HG03045 (cell line): ENCODE data around the gene DPT.

Experiments used
- ATAC-seq: cut with Tn5 transposase; IDR thresholded peaks from one replicate; pipeline ENCODE4 v1.9.1; 2021; ENCODE audit warnings: mild to moderate bottlenecking, moderate library complexity; ENCODE audit not compliant: unreplicated experiment

Gene DPT

GRCh38 chr1:168672278-168672677 is 56.7 kb downstream of the DPT start:
- ATAC-seq, result no peak

GRCh38 chr1:168671782-168672181 is 57.2 kb downstream of the DPT start:
- ATAC-seq, result no peak

- no peak for ATAC-seq
Observed at GRCh38 chr1:168665975-168666374, 63.0 kb downstream of the DPT start.

- ATAC-seq, result no peak
Observed at GRCh38 chr1:168664069-168664834, 64.8 kb downstream of the DPT start.

- no peak for ATAC-seq
Observed at GRCh38 chr1:168656485-168656884, 72.5 kb downstream of the DPT start.

GRCh38 chr1:168654198-168654915 is 74.6 kb downstream of the DPT start:
- no peak for ATAC-seq

GRCh38 chr1:168653567-168653966 is 75.4 kb downstream of the DPT start:
- no peak for ATAC-seq

- ATAC-seq, result no peak
Observed at GRCh38 chr1:168645721-168646120, 83.3 kb downstream of the DPT start.
